Femur (tissue), 1 donor: ENCODE results near the gene EGFL7.
A peak's percentile ranks its signal among the peaks of the same experiment; 100 is the strongest.

Source experiments
- DNase-seq: peaks from one replicate; pipeline ENCODE4 v3.0.0-alpha.2; 2017

The EGFL7 gene

GRCh38 chr9:136662656-136663581, at the start of gene EGFL7:
TSS of gene EGFL7 (plus strand) at chr9:136662916. CDS start at chr9:136668283, 5,367 bp downstream.
- no peak for DNase-seq

GRCh38 chr9:136613824-136614371, 48.8 kb upstream of the EGFL7 start:
- no peak for DNase-seq

- DNase-seq: peak; percentile 77
Measured at GRCh38 chr9:136614372-136614922, 48.3 kb upstream of the EGFL7 start.

GRCh38 chr9:136614967-136615623, 47.6 kb upstream of the EGFL7 start:
- DNase-seq: no peak

DNA sequence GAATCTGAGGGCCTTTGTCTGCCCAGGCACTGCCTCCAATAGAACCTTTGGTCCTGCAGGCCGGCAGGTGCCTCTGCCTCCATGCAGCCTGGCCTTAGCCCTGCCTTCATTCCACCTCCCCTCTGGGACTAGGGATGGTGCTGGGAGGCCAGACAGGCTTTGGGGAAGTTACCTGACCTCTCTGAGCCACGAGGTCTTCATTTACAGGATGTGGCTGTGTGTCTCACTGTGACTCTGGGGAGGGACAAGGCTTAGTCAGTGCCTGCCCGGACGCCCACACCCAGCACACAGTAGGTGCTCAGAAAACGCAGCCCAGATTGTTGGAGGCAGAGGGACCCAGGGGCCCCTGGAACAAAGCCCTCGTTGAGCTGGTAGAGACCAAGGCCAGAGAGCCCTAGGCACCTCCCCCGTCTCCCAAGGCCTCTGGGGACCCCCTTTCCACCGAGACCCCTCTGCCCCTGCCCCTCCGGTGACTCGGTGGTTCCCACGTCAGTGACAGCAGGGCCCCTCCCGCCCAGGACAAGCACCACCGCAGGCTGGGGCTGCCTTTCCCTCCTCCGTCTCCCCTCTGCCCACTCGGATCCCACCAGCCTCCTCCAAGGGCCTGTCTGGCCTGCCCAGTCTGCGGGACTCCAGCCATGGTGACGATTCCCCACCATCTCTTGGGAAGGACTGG, 46.9 kb upstream of the EGFL7 start:
- DNase-seq: no peak

DNA sequence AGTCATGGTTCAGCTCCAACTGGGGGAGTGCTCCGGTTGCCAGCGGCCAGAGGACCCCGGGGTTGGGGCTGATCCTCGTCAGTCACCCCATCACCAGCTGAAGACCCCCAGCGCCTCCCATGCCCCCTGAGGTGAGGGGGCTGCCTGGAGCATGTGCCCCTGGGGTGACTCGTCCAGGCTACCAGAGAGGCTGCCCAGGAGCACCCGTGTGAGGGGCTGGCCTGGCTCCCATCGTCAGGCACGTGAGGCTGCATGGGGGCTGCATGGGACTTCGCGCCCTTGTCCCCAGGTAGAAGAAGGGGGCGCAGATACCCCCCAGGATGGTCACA, 46.4 kb upstream of the EGFL7 start:
- DNase-seq: no peak

DNA sequence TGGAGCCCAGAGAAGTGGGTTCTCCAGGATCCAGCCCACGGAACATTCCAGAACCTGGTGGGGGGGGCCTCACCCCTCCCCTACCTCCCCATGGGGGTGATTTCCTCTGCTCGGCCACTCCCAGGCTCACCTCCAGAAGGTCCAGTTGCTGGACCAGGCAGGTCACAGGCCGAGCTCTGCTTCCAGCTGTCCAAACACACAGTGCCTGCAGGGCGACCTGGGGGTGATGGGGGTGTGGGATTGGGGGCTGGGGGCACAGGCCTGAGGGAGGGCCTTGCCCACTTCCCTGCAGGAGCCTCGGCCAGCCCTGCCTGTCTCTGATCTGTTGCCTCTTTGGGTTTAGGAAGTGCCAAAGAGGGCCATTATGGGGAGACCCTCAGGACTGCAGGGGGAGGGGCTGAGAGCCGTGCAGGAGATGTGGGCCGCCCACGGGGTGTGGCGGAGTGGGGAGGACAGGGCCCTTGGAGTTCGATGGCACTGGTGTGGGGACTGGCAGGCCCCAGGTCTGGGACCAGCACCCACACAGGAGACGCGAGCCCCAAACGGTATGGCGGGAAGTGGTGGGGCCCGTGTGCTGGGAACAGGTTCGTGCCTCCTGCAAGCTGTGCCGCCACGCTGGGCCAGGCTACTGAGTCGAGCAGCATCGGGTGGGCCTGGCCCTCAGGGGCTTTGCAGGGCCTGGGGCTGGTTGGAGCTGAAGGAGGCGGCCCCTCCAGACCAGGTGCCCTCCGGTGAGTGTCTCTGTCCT, 45.6 kb upstream of the EGFL7 start:
- peak; percentile 17 for DNase-seq

- peak; percentile 23 for DNase-seq
Measured at GRCh38 chr9:136617746-136618579, 44.8 kb upstream of the EGFL7 start.

GRCh38 chr9:136618580-136619547, 43.9 kb upstream of the EGFL7 start:
- peak; percentile 54 for DNase-seq

DNA sequence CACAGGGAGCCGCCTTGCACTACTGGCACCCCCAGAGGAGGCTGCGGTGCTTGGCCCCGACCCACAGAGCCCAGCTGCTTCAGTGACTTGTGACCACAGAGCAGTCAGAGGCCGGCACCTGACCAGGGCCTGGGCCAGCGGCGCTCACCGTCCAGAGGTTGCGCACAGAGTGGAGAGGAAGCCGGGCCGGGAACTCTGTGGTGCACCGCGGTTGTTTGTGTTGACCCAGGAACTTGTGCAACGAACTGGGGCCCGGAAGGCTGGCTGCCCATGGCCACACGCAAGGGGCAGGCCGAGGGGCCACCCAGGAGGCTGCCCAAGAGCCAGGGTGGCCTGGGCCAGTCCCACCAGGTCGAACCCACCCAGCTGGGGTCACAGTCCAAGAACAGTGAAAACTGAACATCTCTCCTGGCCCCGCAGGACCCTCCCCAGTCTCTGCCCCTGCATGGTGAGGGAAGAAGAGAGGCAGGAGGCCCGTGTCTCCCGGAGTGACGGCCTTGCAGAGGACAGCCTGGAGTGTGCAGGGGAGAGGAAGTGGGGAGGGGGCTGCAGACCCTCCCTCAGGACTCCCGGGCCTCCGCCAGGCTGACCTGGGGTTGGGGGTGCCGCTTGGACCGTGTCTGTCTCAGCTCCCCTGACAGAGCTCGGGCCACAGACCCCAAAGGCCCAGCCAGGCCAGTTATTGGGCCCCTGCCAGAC, 42.8 kb upstream of the EGFL7 start:
- DNase-seq: peak; percentile 84

- DNase-seq: peak; percentile 30
Measured at GRCh38 chr9:136620441-136621018, 42.2 kb upstream of the EGFL7 start.

GRCh38 chr9:136621019-136621733, 41.5 kb upstream of the EGFL7 start:
- DNase-seq: peak; percentile 52

DNA sequence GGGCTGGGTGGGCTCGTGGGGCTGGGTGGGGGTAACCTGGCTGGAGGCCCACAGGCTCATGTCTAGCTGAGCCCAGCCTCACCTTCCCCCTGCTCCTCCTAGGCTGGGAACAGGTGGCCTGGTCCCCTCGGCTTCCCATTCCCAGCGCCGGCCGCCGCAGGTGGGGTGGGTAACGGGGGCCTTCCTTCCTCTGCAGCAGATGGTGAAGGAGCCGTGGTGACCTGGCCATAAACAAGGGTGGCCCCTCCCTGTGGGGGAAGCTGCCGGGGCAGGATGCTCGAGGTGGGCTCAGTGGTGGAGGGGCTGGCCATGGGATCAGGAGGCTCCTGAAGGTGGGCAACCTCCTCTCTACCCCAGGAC, 41.0 kb upstream of the EGFL7 start:
- peak; percentile 16 for DNase-seq

DNA sequence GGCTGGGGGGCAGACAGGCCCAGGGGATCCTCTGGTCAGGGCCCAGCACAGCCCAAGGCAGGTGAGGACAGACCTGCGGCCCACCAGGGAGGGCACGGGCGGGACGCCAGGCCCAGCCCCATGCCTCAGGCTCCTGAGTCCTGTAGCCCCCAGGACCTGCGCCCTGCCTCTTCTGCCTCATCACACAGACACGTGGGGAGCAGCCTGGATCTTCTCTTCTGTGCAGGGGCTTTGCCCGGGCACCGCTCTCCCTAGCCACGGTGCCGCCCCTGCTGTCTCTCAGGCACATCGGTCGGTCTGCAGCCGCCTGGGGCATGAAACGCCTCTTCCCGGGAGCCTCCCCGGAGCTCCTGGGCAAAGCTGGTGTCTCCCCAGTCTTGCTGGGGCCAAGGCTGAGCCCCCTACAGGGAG, 40.2 kb upstream of the EGFL7 start:
- DNase-seq: no peak

DNA sequence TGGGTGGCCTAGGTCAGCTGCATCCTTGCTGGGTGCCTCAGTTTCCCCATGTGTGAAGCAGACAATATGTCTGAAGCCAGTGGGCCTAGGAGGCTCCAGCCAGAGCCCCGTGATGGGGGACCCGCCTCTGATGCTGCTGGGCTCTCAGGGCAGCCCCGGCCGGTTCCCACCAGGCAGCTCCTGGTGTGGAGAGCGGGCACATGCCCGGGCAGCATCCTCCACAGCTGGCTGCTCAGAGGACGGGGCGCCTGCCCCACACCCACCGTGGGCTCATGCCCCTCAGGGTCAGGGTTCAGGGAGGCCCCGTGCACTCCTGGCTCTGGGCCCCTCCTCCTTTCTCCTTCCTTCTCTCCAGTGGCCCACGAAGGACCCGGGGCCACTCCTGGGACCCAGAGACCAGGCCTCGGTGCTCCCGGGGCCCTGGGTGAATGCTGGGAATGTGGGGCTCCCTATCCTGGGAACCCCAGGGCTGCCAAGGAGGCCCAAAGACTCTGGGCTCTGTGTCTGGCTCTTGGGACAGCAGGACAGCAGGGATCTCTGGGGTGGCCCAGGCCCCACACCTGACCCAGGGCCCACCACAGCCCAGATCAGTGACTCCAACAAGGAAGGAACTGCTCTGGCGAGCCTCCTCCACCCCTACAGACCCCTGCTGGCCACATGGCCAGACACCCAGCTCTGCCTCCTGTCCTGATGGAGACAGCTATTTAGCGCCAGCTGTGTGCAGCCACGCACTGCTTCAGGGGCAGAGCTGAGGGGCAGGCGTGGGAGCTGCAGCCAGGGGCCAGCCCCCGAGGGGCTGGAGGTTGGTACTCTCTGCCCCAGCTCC, 39.5 kb upstream of the EGFL7 start:
- peak; percentile 15 for DNase-seq

DNA sequence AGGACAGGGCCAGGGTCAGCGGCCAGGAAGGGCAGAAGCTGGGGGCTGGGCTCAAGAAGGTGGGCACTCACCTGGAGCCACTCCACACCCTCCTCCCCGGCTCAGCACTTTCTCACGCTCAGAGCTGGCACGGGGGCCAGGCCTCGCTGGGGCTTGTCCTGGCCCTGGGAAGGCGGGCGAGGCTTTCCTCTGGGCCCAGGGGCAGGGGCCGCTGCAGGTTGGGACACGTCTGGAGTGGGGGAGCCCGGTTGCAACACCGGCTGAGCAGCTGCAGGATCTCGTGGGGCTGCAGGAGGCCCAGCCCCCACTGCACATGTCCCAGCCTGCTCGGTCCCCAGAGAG, 38.9 kb upstream of the EGFL7 start:
- DNase-seq: peak; percentile 19

- DNase-seq: peak; percentile 28
Measured at GRCh38 chr9:136624184-136624951, 38.3 kb upstream of the EGFL7 start.
